HepG2 (cell line): Measurements from ENCODE around the gene ST6GALNAC4. TPM values are rescaled to one million over a fixed set of nuclear protein-coding genes. Genes with fewer than 3 reads are reported as not detected.

Source experiments
- TBX2 ChIP-seq: sonication (generic); formaldehyde crosslinking; IDR thresholded peaks from 2 replicates; pipeline ENCODE4 v1.5.0; 2020; ENCODE audit warnings: missing genetic modification reagents, mild to moderate bottlenecking, borderline replicate concordance
- ZFP36 ChIP-seq: fragments of 150-350 bp; IDR thresholded peaks from 2 replicates; pipeline ENCODE4 v1.6.1; 2018; ENCODE audit warnings: borderline replicate concordance, low read length, low read depth; ENCODE audit not compliant: partially characterized antibody
- ZNF703 ChIP-seq: sonication (generic); formaldehyde crosslinking; IDR thresholded peaks from 2 replicates; pipeline ENCODE4 v1.5.1; 2020; ENCODE audit warnings: missing genetic modification reagents, mild to moderate bottlenecking, moderate library complexity, borderline replicate concordance
- ZNF749 ChIP-seq: sonication (generic); formaldehyde crosslinking; IDR thresholded peaks from 2 replicates; pipeline ENCODE4 v1.8.0; 2022; ENCODE audit warnings: mild to moderate bottlenecking, missing genetic modification reagents, moderate library complexity, borderline replicate concordance
- ZSCAN30 ChIP-seq: sonication (generic); formaldehyde crosslinking; IDR thresholded peaks from 2 replicates; pipeline ENCODE4 v1.5.0; 2020; ENCODE audit warnings: mild to moderate bottlenecking, missing genetic modification reagents
- polyA plus RNA-seq, 8 experiments: library from polyadenylated mRNA; depleted of rRNA in 3 of 8; stranded (reverse) in 7 of 8; unstranded in 1 of 8; fragments of >200 nt; fragmentation: Illumina TruSeq in 4 of 8; extraction: Trizol in 4 of 8; gene quantifications; 2 replicates each; pipeline versions ENCODE4 v1.2.1 to v1.2.3, GENCODE V29; 2011 to 2016; ENCODE audit warnings: low read depth in 4 of 8, missing spikeins in 1 of 8, mixed read lengths in 1 of 8; ENCODE audit not compliant: insufficient read depth in 1 of 8
- total RNA-seq, 5 experiments: library from RNA; depleted of rRNA; stranded (reverse); fragments of >200 nt; fragmentation: Illumina TruSeq; extraction: Trizol; gene quantifications; 2 replicates each; pipeline ENCODE4 v1.2.3, GENCODE V29; 2016; ENCODE audit warnings: low read depth in 1 of 5
- TF ChIP-seq, protein P1 (sequence below): IDR thresholded peaks from 2 replicates; pipeline ENCODE4 v1.6.1; 2016; ENCODE audit warnings: low read depth, missing genetic modification reagents, missing compliant biosample characterization
- TF ChIP-seq, protein P2 (sequence below): sonication (generic); formaldehyde crosslinking; IDR thresholded peaks from 2 replicates; pipeline ENCODE4 v1.9.0; 2021; ENCODE audit warnings: missing genetic modification reagents, borderline replicate concordance
- TF ChIP-seq, protein P3 (sequence below): sonication (generic); formaldehyde crosslinking; conservative IDR thresholded peaks from 2 replicates; pipeline ENCODE4 v1.4.0; 2020; ENCODE audit warnings: mild to moderate bottlenecking, missing genetic modification reagents, moderate library complexity
- TF ChIP-seq, protein P4 (sequence below): sonication (generic); formaldehyde crosslinking; IDR thresholded peaks from 2 replicates; pipeline ENCODE4 v1.5.0; 2020; ENCODE audit warnings: mild to moderate bottlenecking, missing genetic modification reagents, moderate library complexity
- TF ChIP-seq, protein P5 (sequence below), 2 experiments: sonication (generic) in 1 of 2; formaldehyde crosslinking in 1 of 2; IDR thresholded peaks; 2 replicates each; pipeline versions ENCODE4 v1.5.1 to v1.6.1; 2011 to 2020; ENCODE audit warnings: borderline replicate concordance in 1 of 2, low read depth in 1 of 2, low read length in 1 of 2, mild to moderate bottlenecking in 1 of 2, missing genetic modification reagents in 1 of 2, moderate library complexity in 1 of 2

Gene ST6GALNAC4
- total and polyA plus RNA-seq, 2 of the 13 experiments (the other 11 are each of a cell fraction or from before 2014, with no cell fraction given): 18.8 to 27.7 TPM

DNA sequence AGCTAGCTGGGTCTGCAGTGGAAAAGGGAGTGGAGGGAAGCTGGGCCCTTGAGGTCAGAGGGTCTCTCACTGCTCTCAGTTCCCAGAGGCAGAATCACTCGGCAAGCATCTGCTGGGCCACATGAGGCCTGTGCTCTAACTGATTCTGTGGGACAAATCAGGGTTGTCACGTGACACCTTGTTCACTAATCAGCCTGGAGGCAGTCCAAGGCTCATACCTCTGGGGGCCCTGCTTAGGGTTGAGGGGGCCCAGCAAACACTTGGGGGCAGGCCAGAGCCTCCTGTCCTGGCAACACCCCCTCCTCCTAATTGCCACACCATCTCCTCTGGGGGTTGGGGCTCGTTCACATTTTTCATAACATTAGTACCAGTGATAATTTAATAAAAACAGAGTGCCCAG lies 29.9 kb upstream of the ST6GALNAC4 start (continued):
- no peak for TF ChIP-seq ZNF749 (CRISPR knock-in tag)
- TF ChIP-seq, protein P1, sequence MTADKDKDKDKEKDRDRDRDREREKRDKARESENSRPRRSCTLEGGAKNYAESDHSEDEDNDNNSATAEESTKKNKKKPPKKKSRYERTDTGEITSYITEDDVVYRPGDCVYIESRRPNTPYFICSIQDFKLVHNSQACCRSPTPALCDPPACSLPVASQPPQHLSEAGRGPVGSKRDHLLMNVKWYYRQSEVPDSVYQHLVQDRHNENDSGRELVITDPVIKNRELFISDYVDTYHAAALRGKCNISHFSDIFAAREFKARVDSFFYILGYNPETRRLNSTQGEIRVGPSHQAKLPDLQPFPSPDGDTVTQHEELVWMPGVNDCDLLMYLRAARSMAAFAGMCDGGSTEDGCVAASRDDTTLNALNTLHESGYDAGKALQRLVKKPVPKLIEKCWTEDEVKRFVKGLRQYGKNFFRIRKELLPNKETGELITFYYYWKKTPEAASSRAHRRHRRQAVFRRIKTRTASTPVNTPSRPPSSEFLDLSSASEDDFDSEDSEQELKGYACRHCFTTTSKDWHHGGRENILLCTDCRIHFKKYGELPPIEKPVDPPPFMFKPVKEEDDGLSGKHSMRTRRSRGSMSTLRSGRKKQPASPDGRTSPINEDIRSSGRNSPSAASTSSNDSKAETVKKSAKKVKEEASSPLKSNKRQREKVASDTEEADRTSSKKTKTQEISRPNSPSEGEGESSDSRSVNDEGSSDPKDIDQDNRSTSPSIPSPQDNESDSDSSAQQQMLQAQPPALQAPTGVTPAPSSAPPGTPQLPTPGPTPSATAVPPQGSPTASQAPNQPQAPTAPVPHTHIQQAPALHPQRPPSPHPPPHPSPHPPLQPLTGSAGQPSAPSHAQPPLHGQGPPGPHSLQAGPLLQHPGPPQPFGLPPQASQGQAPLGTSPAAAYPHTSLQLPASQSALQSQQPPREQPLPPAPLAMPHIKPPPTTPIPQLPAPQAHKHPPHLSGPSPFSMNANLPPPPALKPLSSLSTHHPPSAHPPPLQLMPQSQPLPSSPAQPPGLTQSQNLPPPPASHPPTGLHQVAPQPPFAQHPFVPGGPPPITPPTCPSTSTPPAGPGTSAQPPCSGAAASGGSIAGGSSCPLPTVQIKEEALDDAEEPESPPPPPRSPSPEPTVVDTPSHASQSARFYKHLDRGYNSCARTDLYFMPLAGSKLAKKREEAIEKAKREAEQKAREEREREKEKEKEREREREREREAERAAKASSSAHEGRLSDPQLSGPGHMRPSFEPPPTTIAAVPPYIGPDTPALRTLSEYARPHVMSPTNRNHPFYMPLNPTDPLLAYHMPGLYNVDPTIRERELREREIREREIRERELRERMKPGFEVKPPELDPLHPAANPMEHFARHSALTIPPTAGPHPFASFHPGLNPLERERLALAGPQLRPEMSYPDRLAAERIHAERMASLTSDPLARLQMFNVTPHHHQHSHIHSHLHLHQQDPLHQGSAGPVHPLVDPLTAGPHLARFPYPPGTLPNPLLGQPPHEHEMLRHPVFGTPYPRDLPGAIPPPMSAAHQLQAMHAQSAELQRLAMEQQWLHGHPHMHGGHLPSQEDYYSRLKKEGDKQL (CRISPR knock-in tag): no peak
- TF ChIP-seq, protein P2, sequence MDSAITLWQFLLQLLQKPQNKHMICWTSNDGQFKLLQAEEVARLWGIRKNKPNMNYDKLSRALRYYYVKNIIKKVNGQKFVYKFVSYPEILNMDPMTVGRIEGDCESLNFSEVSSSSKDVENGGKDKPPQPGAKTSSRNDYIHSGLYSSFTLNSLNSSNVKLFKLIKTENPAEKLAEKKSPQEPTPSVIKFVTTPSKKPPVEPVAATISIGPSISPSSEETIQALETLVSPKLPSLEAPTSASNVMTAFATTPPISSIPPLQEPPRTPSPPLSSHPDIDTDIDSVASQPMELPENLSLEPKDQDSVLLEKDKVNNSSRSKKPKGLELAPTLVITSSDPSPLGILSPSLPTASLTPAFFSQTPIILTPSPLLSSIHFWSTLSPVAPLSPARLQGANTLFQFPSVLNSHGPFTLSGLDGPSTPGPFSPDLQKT (CRISPR knock-in tag): no peak
- TF ChIP-seq, protein P3, sequence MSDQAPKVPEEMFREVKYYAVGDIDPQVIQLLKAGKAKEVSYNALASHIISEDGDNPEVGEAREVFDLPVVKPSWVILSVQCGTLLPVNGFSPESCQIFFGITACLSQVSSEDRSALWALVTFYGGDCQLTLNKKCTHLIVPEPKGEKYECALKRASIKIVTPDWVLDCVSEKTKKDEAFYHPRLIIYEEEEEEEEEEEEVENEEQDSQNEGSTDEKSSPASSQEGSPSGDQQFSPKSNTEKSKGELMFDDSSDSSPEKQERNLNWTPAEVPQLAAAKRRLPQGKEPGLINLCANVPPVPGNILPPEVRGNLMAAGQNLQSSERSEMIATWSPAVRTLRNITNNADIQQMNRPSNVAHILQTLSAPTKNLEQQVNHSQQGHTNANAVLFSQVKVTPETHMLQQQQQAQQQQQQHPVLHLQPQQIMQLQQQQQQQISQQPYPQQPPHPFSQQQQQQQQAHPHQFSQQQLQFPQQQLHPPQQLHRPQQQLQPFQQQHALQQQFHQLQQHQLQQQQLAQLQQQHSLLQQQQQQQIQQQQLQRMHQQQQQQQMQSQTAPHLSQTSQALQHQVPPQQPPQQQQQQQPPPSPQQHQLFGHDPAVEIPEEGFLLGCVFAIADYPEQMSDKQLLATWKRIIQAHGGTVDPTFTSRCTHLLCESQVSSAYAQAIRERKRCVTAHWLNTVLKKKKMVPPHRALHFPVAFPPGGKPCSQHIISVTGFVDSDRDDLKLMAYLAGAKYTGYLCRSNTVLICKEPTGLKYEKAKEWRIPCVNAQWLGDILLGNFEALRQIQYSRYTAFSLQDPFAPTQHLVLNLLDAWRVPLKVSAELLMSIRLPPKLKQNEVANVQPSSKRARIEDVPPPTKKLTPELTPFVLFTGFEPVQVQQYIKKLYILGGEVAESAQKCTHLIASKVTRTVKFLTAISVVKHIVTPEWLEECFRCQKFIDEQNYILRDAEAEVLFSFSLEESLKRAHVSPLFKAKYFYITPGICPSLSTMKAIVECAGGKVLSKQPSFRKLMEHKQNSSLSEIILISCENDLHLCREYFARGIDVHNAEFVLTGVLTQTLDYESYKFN (CRISPR knock-in tag): peak; percentile 43; the same call in 1 of the 2 replicates
- TF ChIP-seq ZNF703: 0 out of 2 replicates have a peak, but pooled peaks have one; percentile 24
- TF ChIP-seq, protein P4, sequence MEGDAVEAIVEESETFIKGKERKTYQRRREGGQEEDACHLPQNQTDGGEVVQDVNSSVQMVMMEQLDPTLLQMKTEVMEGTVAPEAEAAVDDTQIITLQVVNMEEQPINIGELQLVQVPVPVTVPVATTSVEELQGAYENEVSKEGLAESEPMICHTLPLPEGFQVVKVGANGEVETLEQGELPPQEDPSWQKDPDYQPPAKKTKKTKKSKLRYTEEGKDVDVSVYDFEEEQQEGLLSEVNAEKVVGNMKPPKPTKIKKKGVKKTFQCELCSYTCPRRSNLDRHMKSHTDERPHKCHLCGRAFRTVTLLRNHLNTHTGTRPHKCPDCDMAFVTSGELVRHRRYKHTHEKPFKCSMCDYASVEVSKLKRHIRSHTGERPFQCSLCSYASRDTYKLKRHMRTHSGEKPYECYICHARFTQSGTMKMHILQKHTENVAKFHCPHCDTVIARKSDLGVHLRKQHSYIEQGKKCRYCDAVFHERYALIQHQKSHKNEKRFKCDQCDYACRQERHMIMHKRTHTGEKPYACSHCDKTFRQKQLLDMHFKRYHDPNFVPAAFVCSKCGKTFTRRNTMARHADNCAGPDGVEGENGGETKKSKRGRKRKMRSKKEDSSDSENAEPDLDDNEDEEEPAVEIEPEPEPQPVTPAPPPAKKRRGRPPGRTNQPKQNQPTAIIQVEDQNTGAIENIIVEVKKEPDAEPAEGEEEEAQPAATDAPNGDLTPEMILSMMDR: peak; percentile 34
- peak; percentile 48; the same call in 1 of the 2 replicates for TF ChIP-seq TBX2
- TF ChIP-seq, protein P5, sequence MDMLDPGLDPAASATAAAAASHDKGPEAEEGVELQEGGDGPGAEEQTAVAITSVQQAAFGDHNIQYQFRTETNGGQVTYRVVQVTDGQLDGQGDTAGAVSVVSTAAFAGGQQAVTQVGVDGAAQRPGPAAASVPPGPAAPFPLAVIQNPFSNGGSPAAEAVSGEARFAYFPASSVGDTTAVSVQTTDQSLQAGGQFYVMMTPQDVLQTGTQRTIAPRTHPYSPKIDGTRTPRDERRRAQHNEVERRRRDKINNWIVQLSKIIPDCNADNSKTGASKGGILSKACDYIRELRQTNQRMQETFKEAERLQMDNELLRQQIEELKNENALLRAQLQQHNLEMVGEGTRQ (IDR thresholded peaks at IDR 0.05; ENCODE audit: low read depth, low read length): peak; percentile 47
- TF ChIP-seq, protein P5 (CRISPR knock-in tag; IDR thresholded peaks at IDR 0.05; ENCODE audit: borderline replicate concordance): peak; percentile 70; the same call in 1 of the 2 replicates
- TF ChIP-seq ZFP36: no peak
- TF ChIP-seq ZSCAN30 (CRISPR knock-in tag): no peak
